Measurements from ENCODE around the gene ZNF679.

ZNF679 gene

GRCh38 chr7:64187408-64187807 is 40.9 kb upstream of the ZNF679 start:
- H3K9me2 ChIP-seq (replicated peaks; ENCODE audit: control insufficient read depth, low read length), result no peaks in the 10 kb centered on the region
- no peak overlapping the region for H3K4me2 ChIP-seq (ENCODE audit: low read length)
- peaks cover 22% of the 10 kb centered on the region; the same call in 1 of the 2 replicates for H3K9me3 ChIP-seq (ENCODE audit: control insufficient read depth, insufficient read depth, low read length)
- H4K20me1 ChIP-seq (ENCODE audit: control insufficient read depth, insufficient read depth, low read depth, low read length), result no peaks in the 10 kb centered on the region
- no peak overlapping the region for H3K4me3 ChIP-seq (ENCODE audit: low read length)
- no peaks in the 10 kb centered on the region for H3K36me3 ChIP-seq (ENCODE audit: control insufficient read depth, low read length)
- H3K4me1 ChIP-seq (ENCODE audit: control insufficient read depth, low read length), result no peaks in the 10 kb centered on the region
- no peaks in the 10 kb centered on the region for H3K79me2 ChIP-seq (ENCODE audit: control insufficient read depth, low read length)
- no peaks in the 10 kb centered on the region for H3K27me3 ChIP-seq (ENCODE audit: control insufficient read depth, low read length)
- no peak overlapping the region for H3K27ac ChIP-seq (ENCODE audit: low read depth, low read length)
- TF ChIP-seq EZH2phosphoT487 (IDR thresholded peaks at IDR 0.05; ENCODE audit: borderline replicate concordance, low read length) (no peak), CTCF (IDR thresholded peaks at IDR 0.05; ENCODE audit: low read depth, low read length, poor library complexity, severe bottlenecking) (no peak)
- H3F3A ChIP-seq (ENCODE audit: control insufficient read depth, insufficient read depth), result no peaks in the 10 kb centered on the region

GRCh38 chr7:64192148-64192704 is 36.0 kb upstream of the ZNF679 start:
- H3K4me2 ChIP-seq (ENCODE audit: low read length), result no peak overlapping the region
- peaks cover 20% of the 10 kb centered on the region; the same call in 1 of the 2 replicates for H3K9me3 ChIP-seq (ENCODE audit: control insufficient read depth, insufficient read depth, low read length)
- H3K27ac ChIP-seq (ENCODE audit: low read depth, low read length), result no peak overlapping the region
- no peaks in the 10 kb centered on the region for H4K20me1 ChIP-seq (ENCODE audit: control insufficient read depth, insufficient read depth, low read depth, low read length)
- TF ChIP-seq CTCF (IDR thresholded peaks at IDR 0.05; ENCODE audit: low read depth, low read length, poor library complexity, severe bottlenecking), result no peak
- H3K79me2 ChIP-seq (ENCODE audit: control insufficient read depth, low read length), result no peaks in the 10 kb centered on the region
- H3K27me3 ChIP-seq (ENCODE audit: control insufficient read depth, low read length), result no peaks in the 10 kb centered on the region
- H3K36me3 ChIP-seq (ENCODE audit: control insufficient read depth, low read length), result no peaks in the 10 kb centered on the region
- H3K4me3 ChIP-seq (ENCODE audit: low read length), result no peak overlapping the region
- H3K9me2 ChIP-seq (replicated peaks; ENCODE audit: control insufficient read depth, low read length), result no peaks in the 10 kb centered on the region
- H3F3A ChIP-seq (ENCODE audit: control insufficient read depth, insufficient read depth), result no peaks in the 10 kb centered on the region
- H3K4me1 ChIP-seq (ENCODE audit: control insufficient read depth, low read length), result no peaks in the 10 kb centered on the region

GRCh38 chr7:64192775-64193174 is 35.5 kb upstream of the ZNF679 start:
- peaks cover 20% of the 10 kb centered on the region; the same call in 1 of the 2 replicates for H3K9me3 ChIP-seq (ENCODE audit: control insufficient read depth, insufficient read depth, low read length)

More at GRCh38 chr7:64192775-64193174, 35.5 kb upstream of the ZNF679 start:
- no peaks in the 10 kb centered on the region for H3K4me1 ChIP-seq (ENCODE audit: control insufficient read depth, low read length)
- no peaks in the 10 kb centered on the region for H4K20me1 ChIP-seq (ENCODE audit: control insufficient read depth, insufficient read depth, low read depth, low read length)
- H3K4me3 ChIP-seq (ENCODE audit: low read length), result no peak overlapping the region
- H3K9me2 ChIP-seq (replicated peaks; ENCODE audit: control insufficient read depth, low read length), result no peaks in the 10 kb centered on the region
- TF ChIP-seq CTCF (IDR thresholded peaks at IDR 0.05; ENCODE audit: low read depth, low read length, poor library complexity, severe bottlenecking), result no peak
- TF ChIP-seq EZH2phosphoT487 (IDR thresholded peaks at IDR 0.05; ENCODE audit: borderline replicate concordance, low read length), result no peak
- H3K27me3 ChIP-seq (ENCODE audit: control insufficient read depth, low read length), result no peaks in the 10 kb centered on the region
- no peak overlapping the region for H3K4me2 ChIP-seq (ENCODE audit: low read length)
- no peaks in the 10 kb centered on the region for H3F3A ChIP-seq (ENCODE audit: control insufficient read depth, insufficient read depth)
- H3K36me3 ChIP-seq (ENCODE audit: control insufficient read depth, low read length), result no peaks in the 10 kb centered on the region
- no peaks in the 10 kb centered on the region for H3K79me2 ChIP-seq (ENCODE audit: control insufficient read depth, low read length)
- no peak overlapping the region for H3K27ac ChIP-seq (ENCODE audit: low read depth, low read length)
